Glomerular endothelial cell (primary cell): Measurements from ENCODE around the gene NACC1. TPM values are rescaled to one million over a fixed set of nuclear protein-coding genes. Genes with fewer than 3 reads are reported as not detected.

Source experiments
- DNase-seq: peaks from one replicate; pipeline ENCODE4 v3.0.0-alpha.2; 2011; ENCODE audit warnings: low read depth, low spot score; ENCODE audit errors: extremely low read depth
- total RNA-seq: library from RNA; depleted of rRNA; stranded (reverse); fragments of >200 nt; gene quantifications from 2 replicates; pipeline ENCODE4 v1.2.3, GENCODE V29; 2015

The NACC1 gene
- total RNA-seq, 1 donor from 2014 or later = 99.9 TPM

- no peak for DNase-seq
Measured at GRCh38 chr19:13187419-13187818, 69.4 kb downstream of the NACC1 start.

DNA sequence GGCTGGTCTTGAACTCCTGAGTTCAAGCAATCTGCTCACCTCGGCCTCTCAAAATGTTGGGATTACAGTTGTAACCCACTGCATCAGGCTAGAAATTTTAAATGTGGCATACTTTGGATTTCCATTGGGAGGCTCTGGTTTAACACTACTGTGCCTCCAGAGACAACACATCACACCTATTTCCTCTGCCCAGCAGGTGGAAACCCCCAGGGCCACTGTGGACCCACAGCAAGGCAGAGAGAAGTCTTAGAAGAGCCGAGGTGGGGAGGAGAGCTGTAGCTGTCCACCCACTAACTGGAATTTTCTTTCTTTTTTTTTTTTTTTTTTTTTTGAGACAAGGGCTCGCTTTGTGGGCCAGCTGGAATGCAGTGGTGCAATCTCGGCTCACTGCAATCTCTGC lies 71.5 kb downstream of the NACC1 start:
- no peak for DNase-seq

Other genes with a start within 250 kb of the NACC1 start
- 40.1 and 56.4 TPM in 2 replicates for gene DNASE2, start 236.8 kb upstream of the NACC1 start, total RNA-seq
- not detected in 2 replicates for gene KLF1, start 231.1 kb upstream of the NACC1 start, total RNA-seq
- 17.7 and 35.7 TPM in 2 replicates for gene GCDH, start 227.1 kb upstream of the NACC1 start, total RNA-seq
- gene SYCE2, start 199.0 kb upstream of the NACC1 start, total RNA-seq = 0.64 TPM in 1 of 2 replicates, not detected in the other
- gene FARSA, start 184.6 kb upstream of the NACC1 start, total RNA-seq = 74.0 TPM in 2 replicates
- 1,355 and 1,382 TPM in 2 replicates for gene CALR, start 179.7 kb upstream of the NACC1 start, total RNA-seq
- gene RAD23A, start 172.4 kb upstream of the NACC1 start, total RNA-seq = 86.7 and 105 TPM in 2 replicates
- 58.2 and 64.6 TPM in 2 replicates for gene GADD45GIP1, start 161.0 kb upstream of the NACC1 start, total RNA-seq
- 0.05 TPM in 1 of 2 replicates, not detected in the other for gene DAND5, start 148.7 kb upstream of the NACC1 start, total RNA-seq
- 4.9 and 5.0 TPM in 2 replicates for gene NFIX, start 122.8 kb upstream of the NACC1 start, total RNA-seq
- 92.6 and 105 TPM in 2 replicates for gene LYL1, start 15.4 kb upstream of the NACC1 start, total RNA-seq
- gene TRMT1, start 1.5 kb upstream of the NACC1 start, total RNA-seq = 39.8 and 40.0 TPM in 2 replicates
- 74.7 and 81.5 TPM in 2 replicates for gene STX10, start 32.1 kb downstream of the NACC1 start, total RNA-seq
- gene IER2, start 32.1 kb downstream of the NACC1 start, total RNA-seq = 87.8 and 135 TPM in 2 replicates